Activated naive CD4-positive, alpha-beta T cell treated with anti-CD3 and anti-CD28 coated beads, Interleukin-2, amount 50 U/mL, for 24 hours (primary cell): ENCODE results near the gene FAM118B.

Source experiments
- H3K27ac Mint-ChIP-seq: one replicate; pipeline ENCODE4 v1.8.0; 2021; ENCODE audit warnings: mild to moderate bottlenecking, mixed read lengths
- H3K27me3 Mint-ChIP-seq: one replicate; pipeline ENCODE4 v1.8.0; 2021; ENCODE audit warnings: mixed read lengths
- H3K36me3 Mint-ChIP-seq: one replicate; pipeline ENCODE4 v1.8.0; 2021; ENCODE audit warnings: mixed read lengths
- H3K4me1 Mint-ChIP-seq: one replicate; pipeline ENCODE4 v1.8.0; 2021; ENCODE audit warnings: mixed read lengths
- H3K4me3 Mint-ChIP-seq: one replicate; pipeline ENCODE4 v1.8.0; 2021; ENCODE audit warnings: mild to moderate bottlenecking, mixed read lengths
- H3K9me3 Mint-ChIP-seq: one replicate; pipeline ENCODE4 v1.8.0; 2021; ENCODE audit warnings: mixed read lengths

The FAM118B gene

DNA sequence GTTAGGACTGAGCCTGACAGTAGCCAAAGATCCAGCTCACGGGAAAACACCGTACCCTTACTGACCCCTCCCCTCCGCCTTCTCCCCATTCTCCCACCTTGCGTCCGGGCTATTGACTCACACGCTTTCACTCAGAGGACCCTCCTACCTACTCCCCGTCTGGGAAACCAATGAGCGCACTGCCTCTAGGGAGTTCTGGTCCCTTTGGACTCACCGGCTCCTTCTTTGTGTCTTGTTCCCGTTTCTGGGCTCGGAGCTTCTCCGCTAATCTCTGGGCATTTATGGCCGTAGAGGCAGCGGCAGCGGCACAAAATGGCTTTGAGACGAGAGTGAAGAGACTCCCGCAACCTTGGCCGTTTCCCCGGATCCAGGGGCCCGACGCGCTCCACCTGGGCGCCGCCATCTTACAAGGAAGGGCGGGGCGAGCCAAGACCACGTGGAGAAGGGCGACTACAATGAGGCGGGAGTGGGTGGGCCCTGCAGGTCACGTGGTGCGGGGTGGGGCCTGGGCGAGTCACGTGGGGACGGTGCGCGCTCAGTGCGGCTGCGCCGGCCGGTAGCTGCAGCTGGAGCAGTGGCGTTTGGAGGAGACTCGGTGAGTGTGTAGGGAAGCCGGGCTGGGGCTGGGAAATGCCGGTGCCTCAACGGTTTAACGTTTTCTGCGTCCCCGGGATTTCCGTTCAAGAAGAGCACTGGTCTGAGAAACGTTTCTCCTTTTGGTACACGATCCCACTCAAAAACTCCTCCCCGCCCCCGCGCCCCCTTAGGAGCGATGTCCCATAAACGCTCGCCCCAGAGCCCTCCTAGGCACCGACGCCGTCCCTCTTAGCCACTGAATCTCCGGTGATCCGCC is at the start of gene FAM118B, which contains the start of gene RPUSD4:
TSS of gene FAM118B (plus strand) at position 547 of the 853 bp plus-strand sequence. CDS start 23,220 bp downstream, outside the sequence.
TSS of gene RPUSD4 (minus strand) at position 415 of the 853 bp plus-strand sequence. CDS start at position 403, 12 bp downstream.
- H3K9me3 Mint-ChIP-seq = no peaks in the 10 kb centered on the region
- H3K4me1 Mint-ChIP-seq = peaks cover 53% of the 10 kb centered on the region
- peak within 1 kb of the TSS; percentile 100 for H3K4me3 Mint-ChIP-seq
- peak within 1 kb of the TSS; percentile 99 for H3K27ac Mint-ChIP-seq
- peaks cover 10% of the 10 kb centered on the region for H3K36me3 Mint-ChIP-seq
- H3K27me3 Mint-ChIP-seq = no peaks in the 10 kb centered on the region

DNA sequence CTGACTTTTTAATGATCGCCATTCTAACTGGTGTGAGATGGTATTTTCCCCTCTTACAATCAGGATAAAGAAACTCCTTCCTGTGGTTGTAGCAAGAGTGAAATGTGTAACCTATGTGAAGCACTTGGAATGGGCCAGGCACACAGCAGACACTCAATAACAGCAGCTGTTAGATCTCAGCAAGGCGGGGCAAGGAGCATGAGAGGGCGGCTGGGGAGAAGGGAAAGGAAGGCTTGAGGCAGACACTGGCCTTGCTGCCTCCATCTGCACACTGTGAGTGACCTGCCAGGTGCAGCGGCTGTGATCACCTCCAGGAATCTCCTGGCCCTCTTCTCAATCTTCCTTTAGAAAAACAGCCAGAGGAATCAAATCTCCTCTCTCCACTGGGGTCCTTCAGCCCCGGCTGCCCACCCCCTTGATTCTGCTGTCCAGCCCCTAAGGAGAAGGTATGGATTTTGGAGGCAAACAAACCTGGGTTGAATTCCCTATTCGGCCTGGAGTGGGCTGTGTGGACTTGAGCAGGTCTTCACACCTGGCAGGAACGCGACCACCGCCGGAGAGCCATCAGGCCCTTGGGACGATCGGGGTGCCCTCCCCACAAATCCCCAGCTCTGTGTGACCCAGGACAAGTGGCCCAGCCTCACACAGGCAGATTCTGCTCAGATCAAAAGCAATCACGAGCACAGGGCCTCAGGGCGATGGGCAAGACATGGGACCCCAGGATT is 49.1 kb upstream of the FAM118B start:
- Mint-ChIP-seq H3K27ac (no peak overlapping the region), H3K4me3 (no peak overlapping the region), H3K36me3 (no peaks in the 10 kb centered on the region), H3K4me1 (no peaks in the 10 kb centered on the region), H3K9me3 (no peaks in the 10 kb centered on the region), H3K27me3 (no peaks in the 10 kb centered on the region)

DNA sequence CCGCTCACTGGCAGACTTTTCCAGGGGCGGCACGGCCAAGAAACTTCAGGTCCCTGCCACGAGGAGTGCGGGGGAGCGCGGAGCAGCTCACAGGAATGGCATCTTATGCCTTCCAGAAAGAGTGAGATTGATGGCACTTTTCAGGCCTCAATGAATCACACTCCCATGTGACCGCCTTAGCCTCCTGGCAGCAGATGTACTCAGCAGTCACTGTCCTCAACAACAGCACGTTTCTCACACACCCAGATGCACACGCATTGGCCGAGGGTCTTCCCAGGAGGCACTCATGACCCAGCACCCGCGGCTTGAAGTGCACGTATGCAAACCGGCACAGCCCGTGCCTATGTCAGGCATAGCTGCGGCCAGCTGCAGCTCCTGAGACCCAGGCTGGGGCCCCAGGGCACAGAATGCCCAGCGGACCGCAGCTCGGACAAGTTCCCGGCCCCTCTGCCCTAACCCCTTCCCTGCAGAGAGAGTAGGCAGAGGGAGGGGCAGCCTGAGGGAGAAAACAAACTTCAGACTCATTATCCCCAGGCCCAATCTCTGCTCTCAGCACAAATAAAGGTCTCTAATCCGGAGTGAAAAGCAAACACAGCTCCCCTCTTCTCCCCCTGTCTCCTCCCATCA is 48.4 kb upstream of the FAM118B start:
- Mint-ChIP-seq H3K27ac (no peak overlapping the region), H3K36me3 (no peaks in the 10 kb centered on the region), H3K4me3 (no peak overlapping the region), H3K4me1 (no peaks in the 10 kb centered on the region), H3K9me3 (no peaks in the 10 kb centered on the region), H3K27me3 (no peaks in the 10 kb centered on the region)

- Mint-ChIP-seq H3K27me3 (no peaks in the 10 kb centered on the region), H3K27ac (no peak overlapping the region), H3K4me1 (no peaks in the 10 kb centered on the region), H3K36me3 (no peaks in the 10 kb centered on the region), H3K9me3 (no peaks in the 10 kb centered on the region), H3K4me3 (no peak overlapping the region)
These were observed 47.8 kb upstream of the FAM118B start for GRCh38 chr11:126163779-126164178.

- Mint-ChIP-seq H3K9me3 (no peaks in the 10 kb centered on the region), H3K27ac (no peak overlapping the region), H3K4me1 (no peaks in the 10 kb centered on the region), H3K36me3 (no peaks in the 10 kb centered on the region), H3K4me3 (no peak overlapping the region), H3K27me3 (no peaks in the 10 kb centered on the region)
These were observed 46.8 kb upstream of the FAM118B start for GRCh38 chr11:126164781-126165180.

DNA sequence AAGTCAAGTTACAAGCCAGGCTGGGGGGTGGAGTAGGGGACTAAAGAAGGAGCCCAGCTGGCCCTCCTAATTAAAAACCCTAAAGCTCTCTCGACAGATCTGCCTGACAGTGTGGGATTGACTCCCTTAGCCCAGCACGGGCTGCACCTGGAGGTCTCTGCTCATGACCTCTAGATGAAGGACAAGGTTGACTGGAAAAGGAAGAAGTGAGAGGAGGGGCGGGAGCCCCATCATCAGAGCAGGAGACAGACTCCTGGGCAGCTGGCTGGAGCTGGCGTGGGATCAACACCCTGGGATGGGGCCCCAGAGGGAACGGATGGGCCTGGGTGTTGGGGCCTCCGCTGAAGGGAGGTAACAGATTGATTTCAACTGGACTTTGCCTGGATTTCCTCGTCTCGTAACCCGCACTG is 46.3 kb upstream of the FAM118B start:
- Mint-ChIP-seq H3K36me3 (no peaks in the 10 kb centered on the region), H3K9me3 (no peaks in the 10 kb centered on the region), H3K27me3 (no peaks in the 10 kb centered on the region), H3K4me3 (no peak overlapping the region), H3K4me1 (no peaks in the 10 kb centered on the region), H3K27ac (no peak overlapping the region)

DNA sequence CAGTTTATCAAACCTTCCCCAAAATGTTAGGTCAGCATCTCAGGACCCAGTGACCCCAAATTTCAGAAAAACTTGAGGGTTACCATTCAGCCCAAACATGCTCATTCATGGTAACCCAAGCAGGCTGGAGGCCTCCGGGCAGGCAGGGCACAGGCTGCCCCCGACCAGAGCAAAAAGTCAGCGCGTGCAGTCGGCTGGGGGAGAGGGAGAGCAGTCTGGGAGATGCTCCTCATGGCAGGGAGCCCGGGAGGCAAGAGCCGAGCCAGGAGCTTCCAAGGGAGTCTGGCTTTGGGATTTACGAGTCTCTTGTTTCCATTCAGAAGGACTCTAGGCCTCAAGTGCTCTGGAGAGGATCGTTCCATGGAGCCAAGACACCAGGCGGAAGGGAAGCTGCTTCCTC is 45.8 kb upstream of the FAM118B start:
- H3K4me3 Mint-ChIP-seq = no peak overlapping the region
- no peaks in the 10 kb centered on the region for H3K9me3 Mint-ChIP-seq
- H3K4me1 Mint-ChIP-seq = no peaks in the 10 kb centered on the region
- H3K27me3 Mint-ChIP-seq = no peaks in the 10 kb centered on the region
- no peak overlapping the region for H3K27ac Mint-ChIP-seq
- H3K36me3 Mint-ChIP-seq = no peaks in the 10 kb centered on the region

DNA sequence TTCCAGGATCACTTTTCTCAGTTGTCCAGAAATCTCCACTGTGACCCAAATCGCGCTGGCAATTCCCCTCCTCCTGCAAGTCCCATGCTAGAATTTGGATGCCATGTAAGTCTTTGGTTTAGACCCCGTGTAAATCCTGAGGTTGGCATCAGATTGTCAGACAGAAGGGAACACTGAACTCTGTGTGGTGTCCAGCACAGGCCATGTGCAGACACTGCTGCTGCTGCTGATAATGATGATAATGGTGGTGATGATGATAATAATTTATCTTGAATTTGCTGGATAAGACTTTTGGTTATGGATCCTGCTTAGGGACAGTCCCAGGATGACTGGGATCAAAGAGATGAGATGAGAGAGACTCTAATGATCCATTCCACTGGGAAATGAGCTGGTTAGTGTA is 45.2 kb upstream of the FAM118B start:
- Mint-ChIP-seq H3K36me3 (no peaks in the 10 kb centered on the region), H3K4me3 (no peak overlapping the region), H3K9me3 (no peaks in the 10 kb centered on the region), H3K27me3 (peaks cover 2% of the 10 kb centered on the region), H3K4me1 (no peaks in the 10 kb centered on the region), H3K27ac (no peak overlapping the region)

DNA sequence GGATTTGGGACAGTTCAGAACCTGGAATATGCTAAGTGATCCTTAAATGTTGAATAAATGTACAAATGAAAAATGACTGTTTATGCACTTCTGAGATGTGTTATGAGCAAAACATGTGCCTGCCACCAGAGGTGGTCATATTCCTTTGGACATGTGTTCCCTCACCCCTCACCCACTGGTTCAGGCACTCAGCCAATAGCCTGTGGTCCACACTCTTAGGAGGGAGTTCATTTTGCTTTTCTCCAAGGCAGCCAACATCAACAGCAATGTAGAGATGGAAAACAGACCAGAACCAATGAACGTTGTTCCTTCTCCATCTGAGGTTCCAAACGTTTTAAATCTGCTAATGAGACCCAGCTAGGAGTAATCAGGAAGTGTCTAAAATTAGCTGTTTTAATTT is 44.1 kb upstream of the FAM118B start:
- Mint-ChIP-seq H3K36me3 (no peaks in the 10 kb centered on the region), H3K27me3 (peaks cover 6% of the 10 kb centered on the region), H3K4me3 (no peak overlapping the region), H3K4me1 (no peaks in the 10 kb centered on the region), H3K27ac (no peak overlapping the region), H3K9me3 (no peaks in the 10 kb centered on the region)

- Mint-ChIP-seq H3K36me3 (no peaks in the 10 kb centered on the region), H3K4me1 (no peaks in the 10 kb centered on the region), H3K4me3 (no peak overlapping the region), H3K9me3 (no peaks in the 10 kb centered on the region), H3K27me3 (peaks cover 6% of the 10 kb centered on the region), H3K27ac (no peak overlapping the region)
These were observed 42.3 kb upstream of the FAM118B start for GRCh38 chr11:126169291-126169690.

DNA sequence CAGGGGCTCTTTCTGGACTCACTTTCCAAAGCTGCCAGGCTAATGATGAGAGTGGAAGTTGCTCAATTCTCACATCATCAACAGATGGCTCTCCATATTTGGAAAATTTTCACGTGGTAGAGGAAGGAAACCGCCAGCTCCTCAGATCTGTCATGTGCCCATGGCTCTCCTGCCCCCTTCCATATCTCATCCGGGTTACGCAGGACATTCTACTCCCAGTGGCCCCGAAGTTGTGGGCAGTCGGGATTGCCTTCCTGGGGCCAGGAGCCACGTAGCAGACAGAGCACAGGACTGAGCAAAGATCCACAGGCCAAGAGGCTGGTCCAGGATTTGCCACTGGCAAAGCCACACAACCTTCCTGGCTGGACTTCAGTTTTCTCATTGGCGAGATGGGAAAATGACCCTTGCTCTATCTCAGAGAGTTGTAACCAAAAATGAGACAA is 39.0 kb upstream of the FAM118B start:
- no peaks in the 10 kb centered on the region for H3K36me3 Mint-ChIP-seq

DNA sequence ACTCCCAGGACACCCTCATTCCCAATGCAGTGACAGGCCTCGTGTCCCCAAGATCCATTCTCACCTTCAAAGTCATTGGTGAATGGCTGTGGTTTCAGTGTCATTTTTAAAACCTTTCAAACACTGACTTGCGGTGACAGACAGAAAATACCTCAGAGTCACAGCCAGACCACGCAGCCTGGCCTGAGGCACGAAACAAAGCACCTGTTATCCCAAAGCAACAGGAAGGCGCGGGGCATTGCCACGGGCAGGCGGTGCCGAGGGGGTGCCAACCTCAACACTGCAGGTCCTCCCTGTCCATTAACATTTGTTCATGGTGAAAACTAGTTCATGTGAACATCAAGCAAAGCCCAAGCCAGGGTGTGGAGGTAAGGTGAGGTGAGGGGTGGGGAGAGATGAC is 38.3 kb upstream of the FAM118B start:
- no peaks in the 10 kb centered on the region for H3K9me3 Mint-ChIP-seq
- peaks cover 6% of the 10 kb centered on the region for H3K27me3 Mint-ChIP-seq
- no peaks in the 10 kb centered on the region for H3K4me1 Mint-ChIP-seq
- no peak overlapping the region for H3K27ac Mint-ChIP-seq
- no peaks in the 10 kb centered on the region for H3K36me3 Mint-ChIP-seq
- H3K4me3 Mint-ChIP-seq = no peak overlapping the region

More for the DNA sequence above, 39.0 kb upstream of the FAM118B start:
- Mint-ChIP-seq H3K27ac (no peak overlapping the region), H3K4me1 (no peaks in the 10 kb centered on the region), H3K27me3 (peaks cover 6% of the 10 kb centered on the region), H3K9me3 (no peaks in the 10 kb centered on the region), H3K4me3 (no peak overlapping the region)

DNA sequence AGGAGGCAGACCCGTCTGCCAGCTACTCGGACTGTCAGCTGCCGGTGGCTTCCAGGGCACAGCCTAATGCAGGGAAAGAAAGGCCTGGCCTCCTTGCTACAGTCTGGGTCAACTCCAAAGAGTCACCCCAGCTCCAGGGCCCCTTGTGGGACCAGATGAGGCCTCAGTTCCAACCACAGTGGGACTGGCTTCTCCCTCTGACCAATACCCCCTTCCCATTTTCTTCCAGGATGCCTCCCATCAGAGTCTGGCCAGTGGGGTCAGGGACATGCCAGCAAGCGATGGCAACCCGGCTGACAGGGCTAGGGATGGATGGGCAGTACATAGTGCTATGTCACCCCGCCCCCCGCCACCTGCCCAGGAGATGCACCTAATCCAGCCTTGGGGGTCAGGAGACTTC is 36.8 kb upstream of the FAM118B start:
- Mint-ChIP-seq H3K4me1 (no peaks in the 10 kb centered on the region), H3K4me3 (no peak overlapping the region), H3K9me3 (no peaks in the 10 kb centered on the region), H3K27me3 (peaks cover 6% of the 10 kb centered on the region), H3K27ac (no peak overlapping the region), H3K36me3 (no peaks in the 10 kb centered on the region)

DNA sequence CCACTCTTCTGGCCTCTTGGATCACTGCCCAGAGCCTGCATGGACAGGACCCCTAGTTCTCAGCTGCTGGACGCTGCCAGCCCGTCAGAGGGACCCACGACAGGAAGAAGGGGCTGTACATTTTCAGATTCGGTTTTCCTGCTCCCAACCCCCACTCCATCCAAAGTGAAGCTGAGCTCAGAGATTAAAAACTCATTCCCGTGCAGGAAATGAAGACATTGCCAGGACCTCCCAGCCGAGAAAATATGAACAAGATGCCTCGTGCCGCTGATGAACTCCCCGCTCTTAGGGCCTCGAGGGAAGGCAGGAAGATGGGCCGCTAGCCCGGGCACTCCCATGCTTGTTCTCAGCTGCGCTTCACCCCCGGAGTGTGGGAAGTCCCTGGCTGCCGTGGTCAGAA is 36.2 kb upstream of the FAM118B start:
- H3K27me3 Mint-ChIP-seq = peaks cover 6% of the 10 kb centered on the region
- no peaks in the 10 kb centered on the region for H3K4me1 Mint-ChIP-seq
- no peak overlapping the region for H3K4me3 Mint-ChIP-seq
- H3K36me3 Mint-ChIP-seq = no peaks in the 10 kb centered on the region
- no peaks in the 10 kb centered on the region for H3K9me3 Mint-ChIP-seq
- no peak overlapping the region for H3K27ac Mint-ChIP-seq

DNA sequence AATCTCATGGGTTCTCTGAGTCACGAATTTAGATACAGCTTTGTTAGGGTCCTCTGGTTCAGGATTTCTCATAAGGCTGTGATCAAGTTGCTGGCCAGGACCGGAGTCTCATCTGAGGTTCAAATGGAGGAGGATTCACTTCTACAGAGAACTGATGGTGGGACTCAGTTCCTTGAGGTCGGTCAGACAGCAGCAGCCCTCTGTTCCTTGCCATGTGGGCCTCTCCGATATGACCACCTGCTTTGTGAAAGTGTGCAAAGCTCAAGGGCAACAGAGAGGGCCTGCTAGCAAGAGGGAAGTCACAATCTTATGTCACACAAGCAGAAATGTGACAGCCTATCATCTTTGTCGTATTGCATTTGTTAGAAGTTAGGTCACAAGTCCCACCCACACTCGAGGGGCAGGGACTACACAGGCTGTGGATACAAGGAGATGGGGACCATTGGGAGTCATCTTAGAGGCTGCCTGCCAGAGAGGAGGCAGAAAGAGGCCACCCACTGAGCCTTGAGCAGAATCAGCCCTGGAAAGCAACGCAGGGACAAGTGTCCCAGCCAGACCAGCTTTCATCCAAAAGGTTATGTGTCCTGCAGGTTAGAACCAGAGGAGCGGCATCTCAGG is 34.6 kb upstream of the FAM118B start:
- Mint-ChIP-seq H3K4me3 (no peak overlapping the region), H3K27ac (no peak overlapping the region), H3K4me1 (peaks cover 5% of the 10 kb centered on the region), H3K27me3 (peaks cover 1% of the 10 kb centered on the region), H3K9me3 (no peaks in the 10 kb centered on the region), H3K36me3 (no peaks in the 10 kb centered on the region)
